GM12874 (cell line): Measurements from ENCODE around the gene DHX38.

Experiments
- TF ChIP-seq, protein P1 (sequence below): IDR thresholded peaks from 2 replicates; pipeline ENCODE4 v1.5.1; 2011; ENCODE audit warnings: low read depth, mild to moderate bottlenecking, control low read depth, low read length, moderate library complexity; ENCODE audit not compliant: insufficient read depth

The DHX38 gene

GRCh38 chr16:72109966-72110530, 16.4 kb downstream of the DHX38 start:
- TF ChIP-seq, protein P1, sequence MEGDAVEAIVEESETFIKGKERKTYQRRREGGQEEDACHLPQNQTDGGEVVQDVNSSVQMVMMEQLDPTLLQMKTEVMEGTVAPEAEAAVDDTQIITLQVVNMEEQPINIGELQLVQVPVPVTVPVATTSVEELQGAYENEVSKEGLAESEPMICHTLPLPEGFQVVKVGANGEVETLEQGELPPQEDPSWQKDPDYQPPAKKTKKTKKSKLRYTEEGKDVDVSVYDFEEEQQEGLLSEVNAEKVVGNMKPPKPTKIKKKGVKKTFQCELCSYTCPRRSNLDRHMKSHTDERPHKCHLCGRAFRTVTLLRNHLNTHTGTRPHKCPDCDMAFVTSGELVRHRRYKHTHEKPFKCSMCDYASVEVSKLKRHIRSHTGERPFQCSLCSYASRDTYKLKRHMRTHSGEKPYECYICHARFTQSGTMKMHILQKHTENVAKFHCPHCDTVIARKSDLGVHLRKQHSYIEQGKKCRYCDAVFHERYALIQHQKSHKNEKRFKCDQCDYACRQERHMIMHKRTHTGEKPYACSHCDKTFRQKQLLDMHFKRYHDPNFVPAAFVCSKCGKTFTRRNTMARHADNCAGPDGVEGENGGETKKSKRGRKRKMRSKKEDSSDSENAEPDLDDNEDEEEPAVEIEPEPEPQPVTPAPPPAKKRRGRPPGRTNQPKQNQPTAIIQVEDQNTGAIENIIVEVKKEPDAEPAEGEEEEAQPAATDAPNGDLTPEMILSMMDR, result no peak

DNA sequence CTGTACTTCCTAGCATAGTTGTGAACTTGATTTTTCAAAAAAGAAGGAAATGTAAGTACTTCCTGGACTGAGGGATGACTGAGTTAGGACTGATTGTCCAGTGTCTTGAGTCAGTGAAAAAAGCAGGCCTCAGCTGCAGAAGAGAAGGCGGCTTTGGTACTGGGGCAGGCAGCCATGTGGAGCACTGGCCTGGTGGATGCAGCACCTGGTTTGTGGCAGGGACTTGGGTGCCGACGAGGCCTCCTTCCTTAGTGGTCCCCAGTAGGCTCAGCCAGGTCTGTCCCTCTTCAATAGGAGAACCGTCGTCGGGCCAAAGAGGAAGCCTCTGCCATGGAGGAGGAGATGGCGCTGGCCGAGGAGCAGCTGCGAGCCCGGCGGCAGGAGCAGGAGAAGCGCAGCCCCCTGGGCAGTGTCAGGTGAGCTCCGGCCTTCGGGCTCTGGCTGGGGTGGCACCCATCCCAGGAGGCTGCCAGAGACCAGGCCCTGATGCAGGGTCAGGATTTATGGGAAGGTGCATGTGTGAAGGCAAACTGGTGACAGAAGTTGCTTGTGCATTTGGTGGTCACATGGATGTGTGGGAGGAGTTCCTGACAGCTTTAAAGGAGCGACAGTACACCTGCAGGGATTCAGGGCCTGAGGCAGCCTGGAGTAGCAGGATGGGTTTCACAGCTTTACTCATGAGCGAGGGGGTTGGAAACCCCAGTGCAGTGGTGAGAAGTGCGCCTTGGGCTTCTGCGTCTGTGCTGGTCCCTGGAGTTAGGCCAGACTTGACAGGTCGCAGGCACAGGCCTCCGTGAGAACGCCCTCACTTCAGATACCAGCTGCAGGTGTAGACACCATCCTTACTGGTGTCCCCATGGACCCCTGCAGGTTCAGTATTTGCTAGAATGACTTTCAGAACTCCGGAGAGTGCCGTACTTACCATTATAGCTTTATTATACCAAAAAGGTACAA, 17.3 kb downstream of the DHX38 start:
- TF ChIP-seq, protein P1, result no peak

- TF ChIP-seq, protein P1, result no peak
Observed at GRCh38 chr16:72111657-72112451, 18.2 kb downstream of the DHX38 start.

GRCh38 chr16:72112452-72112792, 18.8 kb downstream of the DHX38 start:
- TF ChIP-seq, protein P1, result no peak

DNA sequence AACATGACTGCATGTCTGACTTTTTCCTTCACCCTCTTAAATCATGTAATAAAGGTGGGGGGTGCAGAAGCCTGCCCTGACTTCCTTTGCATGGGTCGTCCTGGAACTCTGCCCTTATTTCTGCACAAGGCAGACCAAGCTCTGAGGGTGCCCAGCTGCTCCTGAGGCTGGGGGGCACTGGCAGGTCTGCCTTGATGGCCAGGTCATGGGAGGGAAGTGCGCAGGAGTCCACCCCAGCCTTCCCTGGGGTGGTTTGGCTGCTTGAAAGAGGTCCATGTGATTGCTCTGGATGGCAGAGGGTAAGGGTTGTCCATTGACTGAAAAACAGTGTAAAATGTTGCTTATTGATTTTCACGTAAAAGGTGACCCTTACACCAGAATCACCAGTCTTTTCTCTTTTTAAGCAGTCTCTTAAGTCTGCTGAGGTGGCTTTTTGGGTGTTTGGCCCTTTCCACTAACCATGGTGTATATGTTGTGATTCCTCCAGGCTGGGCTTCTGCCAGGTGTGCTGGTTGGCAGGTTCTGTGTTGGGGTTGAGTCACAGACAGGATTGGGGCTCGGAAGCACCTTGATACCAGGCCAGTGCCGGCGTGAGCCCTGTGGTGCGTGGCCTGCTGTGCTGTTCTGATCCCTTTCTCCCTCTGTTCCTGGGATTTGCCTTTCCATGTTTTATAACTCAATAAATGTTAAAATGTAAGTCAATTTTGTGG, 19.4 kb downstream of the DHX38 start:
- TF ChIP-seq, protein P1, result no peak

DNA sequence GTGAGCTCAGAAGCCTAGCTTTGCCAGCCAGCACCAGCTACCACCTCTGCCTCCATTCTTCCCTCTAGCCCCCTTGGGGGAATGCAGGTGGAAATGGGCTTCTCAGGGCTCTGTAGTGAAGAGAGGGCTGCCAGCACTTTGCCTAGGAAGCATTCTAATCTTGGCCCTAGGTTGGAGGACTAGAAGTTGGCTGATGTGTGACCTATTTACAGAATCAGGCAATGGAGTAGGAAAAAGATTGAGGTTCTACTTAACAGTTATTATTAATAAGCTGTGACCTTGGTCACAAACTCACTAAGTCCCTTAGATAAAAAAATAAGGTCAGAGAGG, 19.9 kb downstream of the DHX38 start:
- TF ChIP-seq, protein P1, result no peak

DNA sequence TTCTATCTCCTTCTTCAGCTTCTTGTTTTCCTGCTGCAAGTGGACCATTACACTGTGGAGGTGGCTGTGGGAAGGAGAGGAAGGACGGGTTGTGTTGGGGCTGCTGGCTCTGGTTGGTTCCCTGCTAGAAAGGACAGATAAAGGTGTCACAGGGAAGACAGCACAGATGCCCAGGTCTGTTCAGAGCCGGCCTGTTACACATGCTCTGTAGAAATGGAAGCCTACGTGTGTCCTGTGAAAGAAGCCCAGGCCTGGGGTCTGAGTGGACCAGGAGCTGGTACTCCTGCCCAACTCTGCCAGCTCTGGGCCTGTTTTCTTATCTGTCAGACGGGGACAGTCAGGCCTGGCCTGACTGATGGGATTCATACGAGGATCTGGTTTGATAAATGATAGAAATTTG, 26.4 kb downstream of the DHX38 start:
- TF ChIP-seq, protein P1, result no peak
